Vagina (tissue), 2 donors: ENCODE measurements around the gene AKT1S1.

ENCODE experiments used
- CTCF ChIP-seq, 3 experiments: fragments of 450-650 bp in 2 of 3; fragments of 200-600 bp in 1 of 3; sonication (generic) in 1 of 3; IDR thresholded peaks; one replicate each; pipeline ENCODE4 v1.5.1; 2017 to 2019; ENCODE audit warnings: antibody characterized with exemption in 3 of 3, mild to moderate bottlenecking in 2 of 3, moderate library complexity in 2 of 3
- POLR2A ChIP-seq, 2 donors: fragments of 450-650 bp; IDR thresholded peaks; one replicate each; pipeline ENCODE4 v1.6.1; 2017; ENCODE audit warnings: antibody characterized with exemption in 2 of 2, mild to moderate bottlenecking in 2 of 2, moderate library complexity in 2 of 2
- POLR2AphosphoS5 ChIP-seq, 2 donors: sonication (generic); formaldehyde crosslinking; IDR thresholded peaks; one replicate each; pipeline ENCODE4 v1.9.0; 2017; ENCODE audit warnings: antibody characterized with exemption in 2 of 2, mild to moderate bottlenecking in 2 of 2, low read depth in 1 of 2; ENCODE audit not compliant: insufficient read depth in 1 of 2

GRCh38 chr19:49846408-49846807, 30.7 kb downstream of the AKT1S1 start:
- no peak for TF ChIP-seq CTCF (IDR thresholded peaks at IDR 0.05)
- TF ChIP-seq POLR2A (IDR thresholded peaks at IDR 0.05): no peak
- TF ChIP-seq POLR2AphosphoS5 (IDR thresholded peaks at IDR 0.05; ENCODE audit: insufficient read depth in 1 of 2, low read depth in 1 of 2): no peak
